Subcutaneous abdominal adipose tissue (tissue), 5 donors: Measurements from ENCODE around the gene INTS6.

Source experiments
- H3K27ac ChIP-seq: one replicate; pipeline ENCODE4 v1.7.0; 2013; ENCODE audit warnings: low read depth, mild to moderate bottlenecking, inconsistent platforms, low read length, moderate library complexity
- H3K27me3 ChIP-seq, 5 donors: one replicate each; pipeline ENCODE4 v1.7.0; 2013; ENCODE audit warnings: low read length in 5 of 5, inconsistent platforms in 1 of 5; ENCODE audit not compliant: control insufficient read depth in 5 of 5, insufficient read depth in 4 of 5
- H3K36me3 ChIP-seq, 5 donors: one replicate each; pipeline ENCODE4 v1.7.0; 2013; ENCODE audit warnings: low read length in 5 of 5; ENCODE audit not compliant: control insufficient read depth in 5 of 5, insufficient read depth in 5 of 5
- H3K4me1 ChIP-seq, 5 donors: one replicate each; pipeline ENCODE4 v1.7.0; 2013; ENCODE audit warnings: low read length in 5 of 5, mild to moderate bottlenecking in 3 of 5, moderate library complexity in 1 of 5; ENCODE audit not compliant: control insufficient read depth in 5 of 5, insufficient read depth in 5 of 5
- H3K4me3 ChIP-seq, 5 donors: one replicate each; pipeline ENCODE4 v1.7.0; 2013; ENCODE audit warnings: low read length in 5 of 5, low read depth in 1 of 5
- H3K9ac ChIP-seq, 5 donors: one replicate each; pipeline ENCODE4 v1.7.0; 2013; ENCODE audit warnings: low read length in 5 of 5, mild to moderate bottlenecking in 4 of 5, moderate library complexity in 3 of 5
- H3K9me3 ChIP-seq, 5 donors: one replicate each; pipeline ENCODE4 v1.7.0; 2013; ENCODE audit warnings: low read length in 5 of 5; ENCODE audit not compliant: control insufficient read depth in 5 of 5
- donor health status: healthy.
- donor health status: healthy.
- donor health status: healthy.
- donor health status: healthy.
- donor health status: healthy.

INTS6 gene

DNA sequence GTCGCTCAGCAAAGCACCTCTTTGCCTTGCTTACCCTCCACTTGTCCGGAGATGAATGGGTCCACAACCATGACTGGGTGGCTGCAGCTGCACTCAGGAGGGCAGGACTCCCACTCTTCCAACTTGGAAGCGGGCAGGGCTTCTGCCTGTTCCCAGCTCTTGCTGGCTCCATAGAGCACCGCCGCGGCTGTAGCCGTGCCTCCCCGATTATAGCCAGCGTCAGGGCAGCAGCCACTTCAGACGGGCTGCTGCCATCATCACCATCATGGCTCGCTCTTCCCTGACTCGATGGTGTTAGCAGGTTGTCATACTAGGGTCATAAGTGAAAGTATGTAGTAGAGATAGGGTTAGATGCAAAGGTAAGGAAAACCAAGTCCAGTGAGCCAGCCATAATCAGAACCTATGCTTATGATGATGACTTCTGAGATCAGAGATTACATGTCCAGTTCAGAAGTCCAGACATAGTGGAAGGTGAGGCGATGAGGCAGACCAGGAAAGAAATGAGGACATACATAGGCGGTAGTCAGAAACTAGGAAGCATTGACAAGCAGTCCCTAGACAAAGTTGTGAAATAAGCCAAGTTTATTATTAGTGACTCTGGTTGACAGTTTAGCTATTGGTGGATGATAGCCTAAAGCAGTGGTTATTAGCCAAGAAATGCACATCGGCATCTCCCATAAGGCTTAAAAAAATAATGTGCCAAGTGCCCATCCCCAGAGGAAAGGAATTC, 4.4 kb upstream of the INTS6 start:
- Histone ChIP-seq H3K4me1 (peaks cover 6 to 16% (median 15%) of the 10 kb centered on the region in 5 donors), H3K9me3 (peaks cover 0 to 12% (median 4%) of the 10 kb centered on the region in 5 donors), H3K27me3 (peaks cover 0 to 3% (median 0%) of the 10 kb centered on the region in 5 donors), H3K36me3 (peaks cover 3 to 16% (median 14%) of the 10 kb centered on the region in 5 donors), H3K9ac (no peak overlapping the region), H3K4me3 (no peak overlapping the region), H3K27ac (no peak overlapping the region)

DNA sequence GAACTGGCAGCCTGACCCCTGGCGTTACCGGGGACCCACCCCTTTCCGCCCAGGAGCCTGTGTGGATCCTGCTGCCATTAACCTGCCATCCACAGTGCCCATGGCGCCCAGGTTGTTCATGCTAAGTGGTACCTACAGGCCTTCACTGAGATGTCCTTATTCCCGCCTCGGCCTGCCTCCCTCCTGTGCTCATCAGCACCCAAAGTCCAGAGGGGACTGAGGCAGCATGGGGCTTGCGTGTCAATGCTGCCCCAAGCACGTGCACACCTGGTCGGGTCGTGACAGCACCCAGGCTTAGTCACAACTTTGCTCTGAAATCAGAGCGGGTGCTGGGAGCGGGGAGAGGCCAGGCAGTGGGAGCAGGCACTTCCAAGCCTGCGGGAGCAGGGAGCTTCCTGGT, 3.7 kb upstream of the INTS6 start:
- H3K27me3 ChIP-seq, result peaks cover 0 to 3% (median 0%) of the 10 kb centered on the region in 5 donors
- peaks cover 6 to 16% (median 15%) of the 10 kb centered on the region in 5 donors for H3K4me1 ChIP-seq
- peaks cover 3 to 16% (median 14%) of the 10 kb centered on the region in 5 donors for H3K36me3 ChIP-seq
- no peak overlapping the region for H3K27ac ChIP-seq
- no peak overlapping the region for H3K9ac ChIP-seq
- H3K4me3 ChIP-seq, result no peak overlapping the region
- H3K9me3 ChIP-seq, result peaks cover 0 to 12% (median 4%) of the 10 kb centered on the region in 5 donors

DNA sequence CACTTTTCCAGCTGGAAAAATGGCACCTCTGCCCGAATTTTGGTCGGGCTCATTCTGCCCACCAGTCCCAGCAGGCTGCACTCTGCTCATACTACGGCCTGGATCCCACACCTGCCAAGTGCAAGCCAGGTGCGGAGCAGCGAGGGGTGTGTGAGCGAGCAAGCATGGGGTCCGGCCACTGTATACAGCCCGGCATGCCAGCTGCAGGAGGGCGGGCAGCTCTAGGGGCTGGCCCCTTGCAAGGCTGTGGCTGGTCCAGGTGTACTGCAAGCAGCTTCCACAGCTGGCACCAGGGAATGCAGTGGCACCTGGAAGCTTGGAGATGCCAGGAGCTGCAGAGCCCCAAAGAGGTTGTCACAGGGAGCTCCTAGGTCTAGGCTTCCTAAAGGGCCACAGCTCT, 2.7 kb upstream of the INTS6 start:
- Histone ChIP-seq H3K4me1 (peaks cover 6 to 25% (median 22%) of the 10 kb centered on the region in 5 donors), H3K9me3 (peaks cover 0 to 12% (median 4%) of the 10 kb centered on the region in 5 donors), H3K9ac (no peak overlapping the region), H3K27ac (no peak overlapping the region), H3K4me3 (no peak overlapping the region), H3K27me3 (peaks cover 0 to 3% (median 0%) of the 10 kb centered on the region in 5 donors), H3K36me3 (peaks cover 3 to 16% (median 14%) of the 10 kb centered on the region in 5 donors)

DNA sequence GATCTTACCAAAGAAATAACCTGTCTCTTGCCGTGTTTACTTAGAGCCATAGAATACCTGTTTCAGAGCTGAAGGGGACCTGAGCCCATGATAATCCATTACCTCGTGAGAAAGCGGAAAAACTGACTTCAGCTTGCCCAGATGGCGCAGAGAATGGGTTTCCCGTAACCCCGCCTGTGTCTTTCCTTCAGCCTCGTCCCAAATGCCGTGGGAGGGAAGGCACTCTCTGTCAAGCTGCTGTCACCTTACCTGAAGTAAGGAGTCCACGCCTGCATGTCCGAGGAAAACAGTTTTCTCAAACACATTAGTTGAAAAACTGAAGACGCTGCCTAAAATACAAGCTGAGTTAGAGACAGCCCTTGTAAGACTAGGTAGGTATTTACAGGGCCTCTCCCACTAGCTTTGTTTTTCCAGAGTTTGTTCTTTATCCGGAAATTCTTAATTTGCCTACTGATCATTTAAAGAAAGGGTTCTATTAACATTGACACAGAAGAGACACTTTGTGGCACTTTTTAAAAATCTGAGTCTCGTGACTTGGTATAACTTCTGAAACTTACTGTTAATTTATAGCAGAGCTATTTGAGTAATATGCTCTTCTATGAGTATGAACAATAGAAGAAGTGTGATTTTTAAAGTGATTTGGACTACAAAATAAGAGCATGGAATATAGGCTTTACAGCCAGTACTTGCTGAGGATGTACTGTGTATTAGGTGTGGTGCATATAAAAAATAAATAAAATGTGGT, 1.3 kb upstream of the INTS6 start:
- Histone ChIP-seq H3K27me3 (peaks cover 0 to 3% (median 0%) of the 10 kb centered on the region in 5 donors), H3K27ac (peak overlapping the region; percentile 98), H3K4me3 (peak overlapping the region; percentile 67 to 88 (median 80)), H3K9me3 (peaks cover 0 to 12% (median 4%) of the 10 kb centered on the region in 5 donors), H3K4me1 (peaks cover 6 to 27% (median 23%) of the 10 kb centered on the region in 5 donors), H3K36me3 (peaks cover 10 to 24% (median 16%) of the 10 kb centered on the region in 5 donors), H3K9ac (peak overlapping the region; percentile 84 to 97 (median 96))

DNA sequence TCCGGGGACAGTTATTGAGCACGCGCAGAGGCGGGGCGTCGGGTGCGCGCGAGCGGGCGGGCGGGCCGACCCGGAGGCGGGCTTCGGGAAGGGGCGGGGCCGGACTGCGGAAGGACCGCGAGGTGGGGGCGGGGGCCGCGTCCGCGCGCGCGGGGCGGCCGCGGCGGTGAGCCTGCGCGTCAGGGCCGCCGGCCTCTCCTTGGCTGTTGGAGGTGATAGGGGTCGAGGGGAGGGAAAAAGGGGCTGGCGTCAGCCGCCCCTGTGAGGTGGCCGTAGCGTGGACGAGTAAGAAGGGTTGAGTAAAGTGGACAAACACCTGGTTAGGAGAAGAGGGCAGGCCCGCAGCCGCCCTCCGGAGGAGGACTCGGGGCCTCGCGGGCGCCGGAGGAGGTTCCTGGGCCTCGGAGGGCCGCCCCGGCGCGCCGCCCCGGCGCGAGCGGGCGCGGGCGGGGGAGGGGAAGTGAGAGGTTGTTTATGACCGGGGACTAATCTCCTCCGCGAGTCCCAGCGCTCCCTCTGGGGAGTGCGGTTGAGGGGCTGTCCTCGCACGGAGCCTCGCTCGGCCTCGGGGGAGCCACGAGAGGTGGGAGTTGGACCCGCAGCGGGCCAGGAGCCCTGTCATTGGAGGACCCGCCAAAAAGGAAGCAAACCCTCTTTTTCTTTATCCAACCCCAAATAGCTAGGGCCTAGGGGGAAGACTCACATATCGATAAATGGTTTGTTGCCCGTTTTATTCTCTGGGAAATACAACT, 547 bp upstream of the INTS6 start:
- Histone ChIP-seq H3K27me3 (peaks cover 0 to 3% (median 0%) of the 10 kb centered on the region in 5 donors), H3K9ac (peak overlapping the region; percentile 84 to 97 (median 96)), H3K9me3 (peaks cover 0 to 12% (median 4%) of the 10 kb centered on the region in 5 donors), H3K36me3 (peaks cover 10 to 24% (median 16%) of the 10 kb centered on the region in 5 donors), H3K4me1 (peaks cover 6 to 27% (median 23%) of the 10 kb centered on the region in 5 donors), H3K4me3 (peak overlapping the region; percentile 67 to 88 (median 80)), H3K27ac (peak overlapping the region; percentile 98)

DNA sequence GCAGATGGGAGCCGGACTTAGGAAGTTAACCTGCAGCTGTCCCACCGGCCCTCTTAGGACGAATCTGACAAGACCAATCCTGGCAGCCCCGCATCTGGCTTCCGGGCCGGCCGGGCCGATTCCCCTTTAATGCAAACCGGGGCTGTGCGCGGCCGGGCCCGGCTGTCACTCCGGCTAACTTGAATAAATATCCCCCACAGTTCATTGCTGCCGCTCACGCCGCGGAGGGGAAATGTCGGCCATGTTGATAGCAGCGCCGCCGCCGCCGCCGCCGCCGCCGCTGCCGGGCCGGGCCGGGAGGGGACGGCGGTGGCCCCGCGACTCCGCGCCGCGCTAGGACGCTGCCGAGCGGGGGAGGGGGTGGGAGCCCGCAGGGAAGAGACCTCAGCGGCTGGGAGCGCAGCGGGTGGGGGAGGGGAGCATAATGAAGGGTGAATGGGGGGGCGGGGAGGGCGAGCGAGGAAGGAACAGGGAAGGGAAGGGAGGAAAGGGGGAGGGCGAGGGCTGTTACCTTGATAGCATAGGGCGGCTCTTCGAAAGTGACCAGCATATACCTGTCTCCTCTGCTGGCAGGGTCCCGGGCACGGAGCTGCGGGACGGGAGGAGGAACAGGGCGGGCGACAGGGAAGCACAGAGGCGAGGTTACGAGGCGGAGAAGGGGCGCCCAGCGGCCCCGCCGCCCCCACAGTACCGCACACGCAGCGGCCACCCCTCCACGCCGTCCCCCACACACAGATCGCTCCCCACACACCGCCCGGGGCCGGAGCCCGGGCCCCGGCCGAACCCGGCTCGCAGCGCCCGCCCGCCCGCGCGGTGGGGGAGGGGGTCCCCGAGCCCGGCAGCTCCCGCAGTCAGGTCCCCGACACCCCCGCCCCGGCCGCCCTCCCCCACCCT, 1.1 kb downstream of the INTS6 start:
- Histone ChIP-seq H3K9ac (peak overlapping the region; percentile 87 to 98 (median 92)), H3K36me3 (peaks cover 10 to 24% (median 16%) of the 10 kb centered on the region in 5 donors), H3K9me3 (peaks cover 0 to 12% (median 4%) of the 10 kb centered on the region in 5 donors), H3K27ac (peak overlapping the region; percentile 97), H3K4me3 (peak overlapping the region; percentile 75 to 96 (median 89)), H3K4me1 (peaks cover 6 to 27% (median 23%) of the 10 kb centered on the region in 5 donors), H3K27me3 (peaks cover 0 to 3% (median 0%) of the 10 kb centered on the region in 5 donors)

DNA sequence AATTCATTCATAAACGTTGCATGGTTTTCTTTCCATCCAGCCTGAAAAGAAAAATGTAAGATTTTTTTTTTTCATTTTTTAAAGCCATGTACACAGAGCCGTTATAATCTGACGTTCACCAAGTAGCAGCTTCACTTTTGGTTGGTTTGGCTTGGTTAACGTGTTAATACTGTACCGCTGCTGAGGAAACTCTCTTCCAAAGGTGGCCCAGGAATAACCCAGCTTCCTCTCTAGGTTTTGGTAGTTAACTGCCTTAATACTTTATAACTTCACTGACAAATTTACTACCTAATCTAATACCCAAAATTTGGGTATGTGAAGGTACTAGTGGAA, 1.7 kb downstream of the INTS6 start:
- Histone ChIP-seq H3K4me1 (peaks cover 6 to 27% (median 23%) of the 10 kb centered on the region in 5 donors), H3K27ac (peak overlapping the region; percentile 94), H3K9ac (peak overlapping the region; percentile 55 to 92 (median 85)), H3K27me3 (peaks cover 0 to 3% (median 0%) of the 10 kb centered on the region in 5 donors), H3K36me3 (peaks cover 10 to 23% (median 11%) of the 10 kb centered on the region in 5 donors), H3K4me3 (peak overlapping the region; percentile 62 to 96 (median 82)), H3K9me3 (peaks cover 0 to 6% (median 4%) of the 10 kb centered on the region in 5 donors)

DNA sequence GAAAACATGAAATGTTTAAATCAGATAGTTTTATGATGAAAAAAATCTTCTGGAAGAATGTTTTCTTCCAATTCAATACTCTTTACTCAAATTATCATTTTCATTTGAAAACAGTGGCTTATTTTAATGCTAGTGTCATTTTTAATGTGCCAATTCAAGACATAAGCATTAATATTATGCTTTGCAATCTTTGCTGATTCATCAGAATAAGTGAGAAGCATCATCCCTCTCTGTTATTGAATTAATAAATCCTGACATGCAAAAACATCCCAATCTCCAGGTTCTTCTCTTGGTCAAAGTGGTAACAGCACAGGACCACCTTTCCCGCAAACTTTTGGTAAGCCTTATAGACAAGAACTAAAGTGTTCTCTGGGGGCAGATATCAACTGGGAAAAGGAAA, 3.8 kb downstream of the INTS6 start:
- H3K4me3 ChIP-seq, result no peak overlapping the region
- H3K4me1 ChIP-seq, result peaks cover 5 to 19% (median 17%) of the 10 kb centered on the region in 5 donors
- no peak overlapping the region for H3K9ac ChIP-seq
- no peak overlapping the region for H3K27ac ChIP-seq
- H3K9me3 ChIP-seq, result no peaks in the 10 kb centered on the region
- peaks cover 0 to 14% (median 2%) of the 10 kb centered on the region in 5 donors for H3K36me3 ChIP-seq
- H3K27me3 ChIP-seq, result peaks cover 0 to 3% (median 0%) of the 10 kb centered on the region in 5 donors

DNA sequence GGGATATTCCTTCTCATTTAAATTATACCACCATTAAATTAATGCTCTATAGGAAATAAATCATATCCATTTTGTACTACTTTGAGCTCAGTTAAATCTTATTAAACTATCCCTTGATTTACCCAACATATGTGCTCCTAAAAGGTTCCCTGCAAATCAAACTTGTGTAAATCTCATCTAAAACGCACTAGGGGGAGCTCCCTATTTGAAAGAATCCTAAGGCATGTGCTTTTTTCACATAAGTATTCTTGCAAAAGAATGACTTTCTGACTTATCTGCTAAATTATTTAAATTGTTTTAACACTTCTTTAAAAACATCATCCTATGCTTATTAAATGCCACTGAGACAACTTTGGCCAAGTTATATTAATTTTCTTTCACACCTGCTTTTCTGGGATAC, 7.9 kb downstream of the INTS6 start:
- no peaks in the 10 kb centered on the region for H3K9me3 ChIP-seq
- no peak overlapping the region for H3K27ac ChIP-seq
- H3K36me3 ChIP-seq, result peaks cover 0 to 8% (median 2%) of the 10 kb centered on the region in 5 donors
- H3K9ac ChIP-seq, result no peak overlapping the region
- H3K4me1 ChIP-seq, result peaks cover 0 to 12% (median 8%) of the 10 kb centered on the region in 5 donors
- H3K27me3 ChIP-seq, result no peaks in the 10 kb centered on the region
- H3K4me3 ChIP-seq, result no peak overlapping the region
